Nephron (organoid): ENCODE results near the gene GMPR.

Experiments
- H3K27ac Mint-ChIP-seq, 3 experiments: 2 replicates each; pipeline ENCODE4 v1.8.0; 2020; ENCODE audit warnings: mixed read lengths in 3 of 3, mild to moderate bottlenecking in 2 of 3, moderate library complexity in 1 of 3
- H3K27me3 Mint-ChIP-seq: 2 replicates; pipeline ENCODE4 v1.8.0; 2021; ENCODE audit warnings: low read depth, mild to moderate bottlenecking, moderate library complexity, mixed read lengths
- H3K36me3 Mint-ChIP-seq: 2 replicates; pipeline ENCODE4 v1.8.0; 2020; ENCODE audit warnings: low read depth, mixed read lengths
- H3K4me1 Mint-ChIP-seq: 2 replicates; pipeline ENCODE4 v1.8.0; 2020; ENCODE audit warnings: mixed read lengths
- H3K4me3 Mint-ChIP-seq, 3 experiments: 2 replicates each; pipeline ENCODE4 v1.8.0; 2020; ENCODE audit warnings: mild to moderate bottlenecking in 3 of 3, mixed read lengths in 3 of 3, moderate library complexity in 2 of 3
- H3K9me3 Mint-ChIP-seq: 2 replicates; pipeline ENCODE4 v1.8.0; 2020; ENCODE audit warnings: mixed read lengths
- TF ChIP-seq, protein P1 (sequence below), 3 experiments: fragments of 200-600 bp; sonication (generic); IDR thresholded peaks; one replicate each; pipeline ENCODE4 v1.5.0; 2021; ENCODE audit warnings: antibody characterized with exemption in 3 of 3; ENCODE audit not compliant: unreplicated experiment in 3 of 3

Gene GMPR

DNA sequence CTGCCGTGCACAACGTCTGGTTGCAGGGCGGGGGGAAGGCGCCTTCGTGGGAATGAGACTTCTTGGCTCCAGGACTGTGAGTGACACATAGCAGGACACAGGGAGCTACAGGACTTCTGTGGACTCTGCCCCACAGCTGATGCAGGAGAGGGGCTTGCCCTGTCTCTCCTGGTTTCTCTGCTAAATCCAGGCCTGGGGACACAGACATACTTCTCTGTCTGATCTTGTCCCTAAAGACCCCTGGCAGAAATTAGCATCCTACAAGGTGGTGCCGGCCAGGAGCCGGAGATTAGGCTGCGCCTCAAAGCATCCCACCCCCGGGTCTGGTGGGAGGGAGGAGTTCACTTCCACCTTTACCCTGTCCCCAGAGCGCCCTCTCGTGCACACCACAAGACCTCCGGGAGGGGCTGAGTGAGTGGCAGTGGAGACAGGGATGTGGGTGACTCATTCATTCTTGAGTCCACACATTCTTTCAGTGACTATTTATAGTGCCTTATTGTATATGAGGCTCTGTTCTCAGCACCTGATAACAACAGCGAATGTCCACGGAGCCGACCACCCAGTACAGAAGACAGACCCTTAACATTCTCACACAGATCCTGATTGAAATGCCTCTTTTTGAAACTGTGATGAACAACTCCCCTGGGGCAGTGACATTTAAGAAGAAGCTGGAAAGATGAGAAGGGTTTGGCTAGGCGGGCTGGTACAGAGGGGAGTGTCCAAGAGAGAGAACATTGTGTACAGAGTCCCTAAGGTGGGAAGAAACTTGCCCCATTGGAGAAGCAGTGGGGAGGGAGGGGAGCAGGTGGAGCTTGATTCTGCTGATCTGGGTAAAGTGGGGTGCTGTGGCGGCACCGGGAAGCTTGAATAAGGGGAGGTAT lies 39.0 kb downstream of the GMPR start:
- TF ChIP-seq, protein P1, sequence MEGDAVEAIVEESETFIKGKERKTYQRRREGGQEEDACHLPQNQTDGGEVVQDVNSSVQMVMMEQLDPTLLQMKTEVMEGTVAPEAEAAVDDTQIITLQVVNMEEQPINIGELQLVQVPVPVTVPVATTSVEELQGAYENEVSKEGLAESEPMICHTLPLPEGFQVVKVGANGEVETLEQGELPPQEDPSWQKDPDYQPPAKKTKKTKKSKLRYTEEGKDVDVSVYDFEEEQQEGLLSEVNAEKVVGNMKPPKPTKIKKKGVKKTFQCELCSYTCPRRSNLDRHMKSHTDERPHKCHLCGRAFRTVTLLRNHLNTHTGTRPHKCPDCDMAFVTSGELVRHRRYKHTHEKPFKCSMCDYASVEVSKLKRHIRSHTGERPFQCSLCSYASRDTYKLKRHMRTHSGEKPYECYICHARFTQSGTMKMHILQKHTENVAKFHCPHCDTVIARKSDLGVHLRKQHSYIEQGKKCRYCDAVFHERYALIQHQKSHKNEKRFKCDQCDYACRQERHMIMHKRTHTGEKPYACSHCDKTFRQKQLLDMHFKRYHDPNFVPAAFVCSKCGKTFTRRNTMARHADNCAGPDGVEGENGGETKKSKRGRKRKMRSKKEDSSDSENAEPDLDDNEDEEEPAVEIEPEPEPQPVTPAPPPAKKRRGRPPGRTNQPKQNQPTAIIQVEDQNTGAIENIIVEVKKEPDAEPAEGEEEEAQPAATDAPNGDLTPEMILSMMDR (IDR thresholded peaks at IDR 0.05; ENCODE audit: unreplicated experiment in 3 of 3), result peak in 2 of 3 experiments; percentile 17 to 35
- peaks cover 11% of the 10 kb centered on the region for H3K27me3 Mint-ChIP-seq
- H3K36me3 Mint-ChIP-seq, result no peaks in the 10 kb centered on the region

DNA sequence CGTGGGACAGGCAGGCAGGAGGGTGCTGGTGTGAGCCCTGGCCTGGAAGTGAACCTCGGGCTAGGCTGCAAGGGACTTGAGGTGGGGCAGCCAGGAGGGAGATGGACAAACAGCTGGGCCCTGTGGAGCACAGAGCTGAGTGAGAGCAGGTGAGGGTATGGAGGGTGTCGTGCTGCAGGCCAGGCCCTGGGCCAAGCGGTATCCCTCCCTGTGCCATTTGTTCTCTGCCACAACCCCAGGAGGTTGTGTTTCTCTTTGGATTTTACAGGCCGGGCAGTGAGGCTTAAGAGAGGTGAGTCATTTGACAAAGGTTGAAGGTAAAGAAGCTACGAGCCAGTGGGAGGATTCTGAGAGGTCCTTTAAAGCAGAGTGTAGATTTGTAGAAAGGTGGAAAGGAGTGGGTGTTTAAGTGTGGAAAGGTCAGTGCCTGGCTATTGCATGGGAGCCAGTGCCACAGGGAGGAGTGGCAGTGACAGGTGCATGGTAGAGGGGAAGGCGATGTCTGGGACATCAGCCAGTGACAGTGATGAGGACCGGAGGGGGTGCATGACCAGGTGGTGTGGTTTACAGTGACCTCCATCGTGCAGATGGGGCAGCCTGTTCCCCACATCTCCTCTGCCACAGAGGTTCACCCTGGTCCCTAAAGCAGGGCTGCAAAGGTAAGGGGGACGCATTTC lies 39.8 kb downstream of the GMPR start:
- peaks cover 43% of the 10 kb centered on the region for H3K4me1 Mint-ChIP-seq
- H3K27ac Mint-ChIP-seq, result peak overlapping the region in 1 of 3 experiments; percentile 77
- peaks cover 8% of the 10 kb centered on the region for H3K27me3 Mint-ChIP-seq
- no peaks in the 10 kb centered on the region for H3K36me3 Mint-ChIP-seq
- H3K4me3 Mint-ChIP-seq, result no peak overlapping the region
- no peaks in the 10 kb centered on the region for H3K9me3 Mint-ChIP-seq
- TF ChIP-seq, protein P1 (IDR thresholded peaks at IDR 0.05; ENCODE audit: unreplicated experiment in 3 of 3), result no peak

More for the DNA sequence above, 39.0 kb downstream of the GMPR start:
- H3K9me3 Mint-ChIP-seq, result no peaks in the 10 kb centered on the region
- no peak overlapping the region for H3K4me3 Mint-ChIP-seq
- H3K4me1 Mint-ChIP-seq, result peaks cover 51% of the 10 kb centered on the region
- H3K27ac Mint-ChIP-seq, result peak overlapping the region; percentile 8 to 24 (median 12)

DNA sequence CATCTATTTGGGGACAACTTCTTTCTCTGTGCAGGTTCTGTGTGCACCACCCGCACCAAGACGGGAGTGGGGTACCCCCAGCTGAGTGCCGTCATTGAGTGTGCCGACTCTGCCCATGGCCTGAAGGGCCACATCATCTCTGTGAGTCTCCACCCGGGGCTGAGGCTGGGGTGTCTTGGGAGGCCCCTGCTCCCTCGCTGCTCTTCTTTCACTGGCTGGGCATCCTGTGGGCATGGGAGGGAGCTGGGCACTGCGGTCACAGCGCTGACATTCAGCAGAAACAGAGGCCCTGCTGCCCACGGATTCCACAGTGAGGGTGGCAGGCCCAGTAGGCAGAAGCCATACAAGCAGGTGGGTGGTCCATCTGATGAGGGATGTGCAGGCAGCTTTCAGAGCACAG lies 40.4 kb downstream of the GMPR start:
- TF ChIP-seq, protein P1 (IDR thresholded peaks at IDR 0.05; ENCODE audit: unreplicated experiment in 3 of 3), result no peak

DNA sequence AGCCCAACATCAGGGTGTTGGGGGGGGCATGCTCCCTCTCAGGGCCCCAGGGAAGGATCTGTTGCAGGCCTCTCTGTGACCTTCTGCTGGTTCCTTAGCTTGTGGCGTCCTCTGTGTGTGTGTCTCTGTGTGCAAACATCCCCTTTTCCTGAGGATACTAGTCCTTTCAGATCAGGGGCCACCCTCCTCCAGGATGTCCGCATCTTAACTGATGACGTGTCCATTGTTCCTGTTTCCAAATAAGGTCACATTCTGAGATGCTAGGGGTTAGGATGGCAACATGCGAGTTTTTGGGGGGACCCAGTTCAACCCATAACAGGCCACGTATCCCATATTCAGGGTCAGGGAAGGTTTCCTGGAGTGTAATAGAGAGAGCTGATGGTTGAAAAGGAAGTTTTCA lies 40.9 kb downstream of the GMPR start:
- no peaks in the 10 kb centered on the region for H3K36me3 Mint-ChIP-seq
- no peak overlapping the region for H3K27ac Mint-ChIP-seq
- peaks cover 35% of the 10 kb centered on the region for H3K4me1 Mint-ChIP-seq
- H3K27me3 Mint-ChIP-seq, result peaks cover 5% of the 10 kb centered on the region
- no peaks in the 10 kb centered on the region for H3K9me3 Mint-ChIP-seq
- TF ChIP-seq, protein P1 (IDR thresholded peaks at IDR 0.05; ENCODE audit: unreplicated experiment in 3 of 3), result no peak
- H3K4me3 Mint-ChIP-seq, result no peak overlapping the region

More for the DNA sequence above, 40.4 kb downstream of the GMPR start:
- H3K27me3 Mint-ChIP-seq, result peaks cover 4% of the 10 kb centered on the region
- no peak overlapping the region for H3K4me3 Mint-ChIP-seq
- peaks cover 38% of the 10 kb centered on the region for H3K4me1 Mint-ChIP-seq
- H3K9me3 Mint-ChIP-seq, result no peaks in the 10 kb centered on the region
- no peaks in the 10 kb centered on the region for H3K36me3 Mint-ChIP-seq
- H3K27ac Mint-ChIP-seq, result no peak overlapping the region

DNA sequence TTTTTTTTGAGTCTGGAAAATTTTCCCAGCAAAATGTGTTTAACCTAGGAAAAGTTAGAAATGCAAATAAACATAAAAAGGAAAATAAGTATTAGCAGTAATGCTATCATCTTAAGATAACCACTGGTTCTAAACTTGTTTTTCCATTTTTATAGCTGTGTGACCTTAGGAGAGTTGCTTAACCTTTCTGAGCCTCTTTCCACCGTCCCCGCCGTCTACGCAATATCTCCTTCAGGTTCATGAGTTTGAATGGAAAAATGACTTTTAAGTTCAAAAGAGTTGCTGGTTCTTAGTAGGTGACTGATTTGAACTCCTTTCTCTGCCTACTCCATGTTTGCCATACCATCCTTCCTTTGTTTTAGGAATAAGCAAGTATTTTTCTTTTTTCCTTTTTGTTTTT lies 44.0 kb downstream of the GMPR start:
- H3K9me3 Mint-ChIP-seq, result no peaks in the 10 kb centered on the region
- TF ChIP-seq, protein P1 (IDR thresholded peaks at IDR 0.05; ENCODE audit: unreplicated experiment in 3 of 3), result no peak
- H3K27ac Mint-ChIP-seq, result no peak overlapping the region
- peaks cover 11% of the 10 kb centered on the region for H3K4me1 Mint-ChIP-seq
- H3K4me3 Mint-ChIP-seq, result no peak overlapping the region
- peaks cover 23% of the 10 kb centered on the region for H3K27me3 Mint-ChIP-seq
- H3K36me3 Mint-ChIP-seq, result no peaks in the 10 kb centered on the region
